Fibroblast of skin of left quadriceps (primary cell): ENCODE results near the gene MGME1.
A peak's percentile ranks its signal among the peaks of the same experiment; 100 is the strongest.
"Not testable (repeated sequence)": the region's sequence is repeated elsewhere in the genome, so short reads cannot be mapped to it uniquely, and the experiment has no call there.

Experiments
- DNase-seq, 2 experiments: peaks; one replicate each; pipeline ENCODE4 v3.0.0-alpha.2; 2013; ENCODE audit warnings: low read depth in 2 of 2

MGME1 gene

DNA sequence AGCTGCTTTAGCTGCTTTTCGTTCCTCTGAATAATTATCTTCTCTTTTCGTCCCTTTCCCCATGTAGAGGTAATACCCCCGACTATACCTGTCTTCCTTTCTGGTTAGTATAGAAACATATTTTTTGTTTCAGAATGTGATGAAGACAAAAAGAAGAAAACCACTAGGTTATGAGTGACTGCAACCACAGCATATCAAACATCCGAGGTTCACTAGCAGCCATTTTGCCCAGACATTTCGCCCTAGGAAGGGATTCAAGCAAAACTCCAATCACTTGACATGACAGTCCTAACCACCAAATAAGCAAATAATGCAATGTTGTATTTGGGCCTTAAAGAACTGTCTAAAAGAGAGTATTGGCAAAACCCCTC, 9.6 kb upstream of the MGME1 start:
- no peak for DNase-seq

DNA sequence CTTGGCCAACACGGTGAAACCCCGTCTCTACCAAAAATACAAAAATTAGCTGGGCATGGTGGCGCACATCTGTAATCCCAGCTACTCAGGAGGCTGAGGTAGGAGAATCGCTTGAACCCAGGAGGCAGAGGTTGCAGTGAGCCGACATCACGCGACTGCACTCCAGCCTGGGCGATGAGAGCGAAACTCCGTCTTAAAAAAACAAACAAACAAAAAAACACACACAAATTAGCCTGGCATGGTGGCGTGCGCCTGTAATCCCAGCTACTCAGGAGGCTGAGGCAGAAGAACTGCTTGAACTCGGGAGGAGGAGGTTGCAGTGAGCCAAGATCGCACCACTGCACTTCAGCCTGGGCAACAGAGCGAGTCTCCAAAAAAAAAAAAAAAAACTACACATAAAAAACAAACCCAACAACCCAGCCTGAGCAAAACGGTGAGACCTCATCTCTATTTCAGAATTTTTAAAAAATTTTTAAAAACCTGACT, 8.4 kb upstream of the MGME1 start:
- DNase-seq, result not testable (repeated sequence)

DNA sequence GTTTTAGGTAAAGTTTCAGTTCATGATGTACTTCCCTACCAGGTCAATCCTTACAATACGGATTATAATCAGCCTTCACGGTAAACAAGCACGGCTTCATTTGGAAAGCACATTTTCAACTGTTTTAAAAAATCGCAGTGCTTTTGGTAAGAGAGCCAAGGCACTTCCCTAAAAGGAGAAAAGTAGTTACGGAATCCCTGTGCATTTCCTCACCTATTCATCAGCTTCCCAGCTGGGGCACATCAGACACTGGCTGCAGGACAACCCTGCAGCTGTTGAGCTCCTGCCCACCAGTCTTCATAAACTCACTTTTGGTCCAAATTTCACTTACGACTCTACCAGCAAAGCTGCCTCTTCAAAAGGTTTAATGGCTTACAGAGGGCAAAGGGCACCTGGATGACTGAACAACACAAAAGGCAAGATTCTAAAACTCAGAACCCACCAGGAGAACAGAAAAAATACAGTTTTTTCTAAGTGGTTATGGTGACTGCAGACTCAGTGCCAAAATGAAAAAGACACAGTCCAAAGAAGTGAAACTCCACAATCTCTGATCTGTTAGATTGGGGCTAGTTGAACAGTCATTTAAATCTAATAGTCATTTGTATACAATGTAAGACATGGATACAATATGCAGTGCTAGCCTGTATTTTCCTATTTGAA, 7.8 kb upstream of the MGME1 start:
- DNase-seq, result no peak

DNA sequence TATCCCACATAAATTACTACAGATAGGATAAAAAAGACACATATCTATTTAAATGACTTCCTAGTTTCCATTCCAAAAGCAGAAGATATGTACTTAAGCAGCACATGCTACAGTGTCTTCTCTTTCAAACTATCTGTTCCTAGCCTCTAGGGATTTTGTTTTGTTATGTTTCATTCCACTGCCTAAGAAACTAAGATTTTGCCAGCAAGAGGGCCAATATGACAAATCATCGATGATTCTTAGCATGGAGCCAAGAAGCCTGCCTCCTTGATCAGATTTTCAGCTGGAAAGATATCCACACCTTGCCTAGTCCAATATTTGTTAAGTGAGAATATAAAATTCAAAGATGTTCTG, 7.3 kb upstream of the MGME1 start:
- no peak for DNase-seq

GRCh38 chr20:17963114-17963897, 5.5 kb upstream of the MGME1 start:
- no peak for DNase-seq

GRCh38 chr20:17964073-17964472, 4.7 kb upstream of the MGME1 start:
- no peak for DNase-seq

DNA sequence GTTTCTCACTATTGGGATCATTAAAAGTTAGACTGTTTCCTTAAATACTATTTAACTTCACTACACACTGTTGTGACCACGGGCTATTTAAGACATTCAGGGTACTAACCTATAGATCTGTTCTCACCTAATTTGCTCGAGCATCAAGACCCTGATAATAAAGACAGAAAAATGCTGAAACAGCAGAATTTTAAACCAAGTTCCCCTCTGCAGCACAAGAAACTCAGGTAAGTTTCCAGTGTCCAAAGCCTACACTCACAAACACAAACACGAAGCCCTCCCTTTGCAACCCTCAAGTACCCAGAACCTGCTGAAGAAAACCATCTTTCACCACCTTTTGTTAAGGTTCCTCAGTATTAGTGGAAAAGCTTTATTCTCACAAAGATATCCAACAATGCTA, 4.2 kb upstream of the MGME1 start:
- DNase-seq, result no peak

DNA sequence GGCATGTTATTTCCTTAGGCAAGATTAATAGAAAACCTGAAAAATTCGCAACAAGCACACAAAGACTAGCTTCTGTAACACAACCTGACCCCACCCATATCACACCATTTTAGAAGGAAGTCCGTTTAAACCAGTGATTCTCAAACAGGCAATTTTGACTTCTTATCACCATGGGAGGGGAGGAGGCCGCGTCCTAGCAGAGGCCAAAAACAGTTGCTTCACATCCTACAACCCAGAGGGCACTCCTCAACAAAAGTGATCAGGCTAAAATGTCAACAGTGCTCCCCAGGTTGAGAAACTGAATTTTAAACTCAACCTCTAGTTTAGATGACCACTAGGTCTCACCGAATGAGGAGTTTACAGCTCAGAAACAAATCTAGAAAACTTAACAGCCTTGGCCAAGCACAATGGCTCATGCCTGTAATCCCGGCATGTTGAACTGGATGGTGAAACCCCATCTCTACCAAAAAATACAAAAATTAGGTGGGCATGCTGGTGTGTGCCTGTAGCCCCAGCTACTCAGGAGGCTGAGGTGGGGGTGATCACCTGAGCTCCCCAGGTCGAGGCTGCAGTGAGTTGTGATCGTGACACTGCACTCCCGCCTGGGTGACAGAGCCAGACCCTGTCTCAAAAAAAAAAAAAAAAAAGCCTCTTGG, 3.6 kb upstream of the MGME1 start:
- no peak for DNase-seq

- no peak for DNase-seq
These were observed 2.1 kb upstream of the MGME1 start for GRCh38 chr20:17966432-17967310.

DNA sequence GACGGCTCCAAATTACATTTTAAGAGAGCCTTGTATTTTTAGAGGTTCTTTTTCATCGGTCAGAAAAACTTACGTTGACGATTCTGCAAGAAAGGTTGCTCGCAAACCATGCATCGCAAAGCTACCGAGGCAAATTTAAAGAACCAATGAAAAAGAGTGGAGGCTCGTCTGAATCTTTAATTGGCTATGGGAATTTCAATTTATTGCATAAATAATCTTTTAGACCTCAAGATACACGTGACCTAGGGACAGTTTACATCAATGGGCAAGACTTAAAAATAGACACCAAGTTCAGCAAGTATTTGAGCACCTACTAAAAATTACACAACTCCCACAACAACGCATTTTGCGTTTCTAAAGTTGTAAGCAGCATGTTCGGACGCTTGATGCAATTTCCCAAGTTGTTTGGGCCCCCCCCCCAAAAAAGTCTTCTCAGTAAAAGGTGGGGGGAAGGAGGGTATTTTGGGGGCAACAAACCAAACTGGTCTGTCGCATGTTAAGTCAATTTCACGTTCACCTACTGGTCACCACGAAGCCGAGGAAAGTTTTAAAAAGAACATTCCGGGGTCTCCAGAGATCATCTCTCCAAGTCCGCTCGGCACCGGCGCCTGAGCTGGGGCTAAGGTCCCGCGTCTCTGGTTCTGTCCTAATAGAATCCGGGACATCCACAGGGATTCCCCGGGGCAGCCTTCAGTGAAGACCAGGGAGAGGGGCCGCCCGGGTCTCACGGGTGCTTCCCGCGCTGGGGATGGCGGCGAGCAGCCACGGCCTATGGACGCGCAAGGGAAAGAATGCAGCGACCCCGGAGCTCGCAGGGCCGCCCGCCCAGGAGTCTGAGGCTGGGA, 1.1 kb upstream of the MGME1 start:
- no peak for DNase-seq

- DNase-seq, result no peak
These were observed 563 bp downstream of the MGME1 start for GRCh38 chr20:17969278-17969883.

DNA sequence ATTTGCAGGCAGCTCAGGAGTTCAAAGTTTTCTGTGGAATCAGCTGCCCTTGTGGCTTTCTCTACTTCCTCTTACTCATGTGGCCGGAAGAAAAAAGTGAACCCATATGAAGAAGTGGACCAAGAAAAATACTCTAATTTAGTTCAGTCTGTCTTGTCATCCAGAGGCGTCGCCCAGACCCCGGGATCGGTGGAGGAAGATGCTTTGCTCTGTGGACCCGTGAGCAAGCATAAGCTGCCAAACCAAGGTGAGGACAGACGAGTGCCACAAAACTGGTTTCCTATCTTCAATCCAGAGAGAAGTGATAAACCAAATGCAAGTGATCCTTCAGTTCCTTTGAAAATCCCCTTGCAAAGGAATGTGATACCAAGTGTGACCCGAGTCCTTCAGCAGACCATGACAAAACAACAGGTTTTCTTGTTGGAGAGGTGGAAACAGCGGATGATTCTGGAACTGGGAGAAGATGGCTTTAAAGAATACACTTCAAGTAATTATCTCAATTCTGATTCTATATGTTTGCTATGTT, 1.1 kb downstream of the MGME1 start:
- no peak for DNase-seq

DNA sequence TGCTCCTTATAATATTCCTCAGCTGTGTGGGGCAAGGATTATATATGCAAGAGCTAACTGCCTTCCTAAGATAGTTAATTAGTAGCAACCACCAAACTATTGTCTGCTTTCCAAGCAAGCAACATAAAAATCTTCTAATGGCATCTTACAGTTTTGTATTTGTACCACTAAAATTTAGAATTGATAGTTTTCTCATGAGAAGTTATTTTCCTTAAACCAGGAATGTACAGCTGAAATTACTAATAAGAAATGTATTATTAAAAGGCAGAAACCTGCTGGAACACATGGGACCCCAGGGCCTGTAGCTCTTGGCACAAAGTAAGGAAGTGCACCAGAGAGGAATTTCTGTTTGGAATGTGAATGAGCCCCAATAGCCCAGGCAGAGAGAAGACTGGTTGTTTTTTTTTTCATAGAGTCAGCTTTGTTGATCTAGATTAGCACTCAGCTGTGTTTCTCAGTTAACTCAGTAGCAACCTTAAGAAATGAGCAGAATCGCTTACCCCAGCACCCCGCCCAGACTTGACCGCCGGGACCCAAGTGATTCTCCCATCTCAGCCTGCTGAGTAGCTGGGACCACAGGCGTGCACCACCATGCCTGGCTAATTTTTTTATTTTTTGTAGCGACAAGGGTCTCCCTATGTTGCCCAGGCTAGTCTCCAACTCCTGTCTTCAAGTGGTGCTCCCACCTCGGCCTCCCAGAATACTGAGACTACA, 2.6 kb downstream of the MGME1 start:
- DNase-seq, result peak; percentile 47 to 62

- no peak for DNase-seq
These were observed 3.3 kb downstream of the MGME1 start for GRCh38 chr20:17972121-17972520.

- DNase-seq, result no peak
These were observed 7.5 kb downstream of the MGME1 start for GRCh38 chr20:17976305-17976704.

DNA sequence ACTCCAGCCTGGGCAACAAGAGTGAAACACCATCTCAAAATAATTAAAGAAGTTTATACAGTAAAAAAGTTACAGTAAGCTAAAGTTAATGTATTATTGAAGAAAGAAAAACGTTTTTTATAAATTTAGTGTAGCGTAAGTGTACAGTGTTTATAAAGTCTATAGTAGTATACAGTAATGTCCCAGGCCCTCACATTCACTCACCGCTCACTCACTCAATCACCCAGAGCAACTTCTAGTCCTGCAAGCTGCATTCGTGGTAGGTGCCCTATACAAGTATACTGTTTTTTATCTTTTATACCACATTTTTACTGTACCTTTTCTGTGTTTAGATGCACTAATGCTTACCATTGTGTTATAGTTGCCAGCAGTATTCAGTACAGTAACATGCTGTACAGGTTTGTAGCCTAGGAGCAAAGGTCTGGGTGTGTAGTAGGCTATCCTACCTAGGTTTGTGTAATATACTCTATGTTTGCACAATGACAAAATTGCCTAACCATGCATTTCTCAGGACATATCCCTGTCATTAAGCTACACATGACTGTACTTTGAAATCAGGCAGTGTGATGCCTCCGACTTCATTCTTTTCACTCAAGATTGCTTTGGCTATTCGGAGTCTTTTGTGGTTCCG, 16.7 kb downstream of the MGME1 start:
- DNase-seq, result no peak

- no peak for DNase-seq
These were observed 19.2 kb downstream of the MGME1 start for GRCh38 chr20:17987988-17988387.

DNA sequence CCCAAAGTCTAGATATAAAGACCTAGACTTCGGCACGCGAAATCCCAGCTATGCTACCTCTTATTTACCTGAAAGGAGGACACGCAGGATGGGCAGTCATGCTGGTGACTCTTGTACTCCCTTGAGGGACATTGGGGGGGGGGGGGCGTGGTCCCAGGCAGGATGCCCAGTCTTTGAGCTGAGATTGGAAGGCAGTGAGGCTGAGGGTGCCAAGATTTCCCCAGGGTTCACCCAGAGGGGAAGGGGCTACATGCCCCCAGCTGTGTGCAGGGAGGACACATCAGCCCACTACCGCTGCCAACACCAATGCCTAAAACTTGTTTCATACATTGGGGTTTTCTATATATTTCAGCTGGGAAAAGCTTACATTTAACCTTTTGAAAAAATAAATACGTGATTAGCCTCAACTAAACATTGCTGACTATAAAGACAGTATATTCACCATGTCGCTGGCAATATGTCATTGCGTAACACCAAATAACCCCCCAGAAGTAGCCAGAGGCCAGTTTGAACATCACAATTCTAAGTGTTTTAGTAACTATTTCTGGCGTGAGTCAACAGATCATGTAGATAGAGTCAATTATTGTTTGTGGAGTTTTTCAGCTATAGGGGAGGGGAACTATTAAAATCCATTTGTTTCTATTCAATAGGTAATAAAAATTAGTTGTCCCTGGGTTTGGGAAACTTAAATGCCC, 21.6 kb downstream of the MGME1 start:
- no peak for DNase-seq

DNA sequence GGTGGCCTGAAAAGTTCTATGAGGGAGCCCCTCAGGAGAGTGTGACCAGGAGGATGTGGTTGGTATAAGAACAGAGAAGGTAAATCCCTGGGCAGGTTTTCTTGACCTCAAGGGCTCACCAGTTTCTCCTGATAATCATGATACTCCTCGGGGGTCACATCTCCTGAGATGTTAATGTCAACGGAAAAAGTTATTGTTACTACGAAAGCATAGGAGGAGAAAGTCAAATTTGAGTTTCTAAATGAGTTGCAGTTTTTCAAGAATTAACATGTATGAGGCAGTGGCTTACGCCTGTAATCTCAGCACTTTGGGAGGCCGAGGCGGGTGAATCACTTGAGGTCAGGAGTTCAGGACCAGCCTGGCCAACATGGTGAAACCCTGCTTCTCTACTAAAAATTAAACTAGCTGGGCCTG, 23.4 kb downstream of the MGME1 start:
- no peak for DNase-seq
